Measurements from ENCODE around the gene RBCK1. TPM values are rescaled to one million over a fixed set of nuclear protein-coding genes. Genes with fewer than 3 reads are reported as not detected.
"Not testable (repeated sequence)": the region's sequence is repeated elsewhere in the genome, so short reads cannot be mapped to it uniquely, and the experiment has no call there.

The RBCK1 gene
- total and polyA plus RNA-seq, 2 of the 4 experiments (the other 2 are of a cell fraction), result 29.9 to 84.2 TPM

DNA sequence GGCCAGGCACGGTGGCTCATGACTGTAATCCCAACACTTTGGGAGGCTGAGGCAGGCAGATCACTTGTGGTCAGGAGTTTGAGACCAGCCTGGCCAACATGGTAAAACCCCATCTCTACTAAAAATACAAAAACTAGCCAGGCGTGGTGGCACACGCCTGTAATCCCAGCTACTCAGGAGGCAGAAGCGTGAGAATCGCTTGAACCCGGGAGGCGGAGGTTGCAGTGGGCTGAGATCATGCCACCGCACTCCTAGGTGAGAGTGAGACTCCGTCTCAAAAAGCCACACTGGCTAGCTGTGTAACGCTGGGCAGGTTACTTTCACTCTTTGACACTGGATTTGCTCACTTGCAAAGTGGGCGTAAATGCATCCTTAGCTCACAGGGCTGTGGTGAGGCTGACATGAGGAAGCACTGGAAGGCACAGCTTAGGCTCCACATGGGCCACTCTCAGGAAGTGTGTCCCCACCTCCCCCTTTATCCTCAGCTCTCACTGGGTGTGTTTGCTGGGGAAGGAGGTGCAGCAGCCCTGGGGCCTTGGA lies 35.5 kb upstream of the RBCK1 start:
- intact Hi-C loops (cut with micrococcal nuclease); H3K79me1 ChIP-seq (ENCODE audit: low read depth in 1 of 2, low read length in 2 of 2); CTCF ChIA-PET; H3K36me3 ChIP-seq (ENCODE audit: control insufficient read depth, insufficient read depth, low read length); POLR2A ChIA-PET (ENCODE audit: unreplicated experiment); H3K4me2 ChIP-seq (ENCODE audit: low read depth, low read length); dilution Hi-C loops (cut with HindIII; ENCODE audit: low sequenced_read_pairs, unreplicated experiment); H4K20me1 ChIP-seq (ENCODE audit: insufficient read depth, low read length); H3K27me3 ChIP-seq (ENCODE audit: control insufficient read depth, insufficient read depth, low read length); H3K9me3 ChIP-seq (ENCODE audit: control insufficient read depth, insufficient read depth, low read length); ATAC-seq (ENCODE audit: low read depth); H3K9ac ChIP-seq (ENCODE audit: low read depth, low read length); in situ Hi-C loops (cut with MboI; ENCODE audit: low sequenced_read_pairs); DNase-seq; BruUV-seq (replicated peaks); H3K4me3 ChIP-seq (ENCODE audit: insufficient read depth, low read depth, low read length): not testable (repeated sequence)
- peak overlapping the region; percentile 96; the same call in 2 of the 3 replicates for H2BK15ac ChIP-seq (ENCODE audit: low read depth, low read length)
- H3K14ac ChIP-seq (replicated peaks; ENCODE audit: low read depth, low read length), result peak overlapping the region; percentile 93
- H4K91ac ChIP-seq (ENCODE audit: insufficient read depth, low read depth, low read length), result peak overlapping the region; percentile 97
- peak overlapping the region; percentile 91; the same call in 1 of the 2 replicates for H3K23ac ChIP-seq (ENCODE audit: low read depth, low read length)
- peak overlapping the region; percentile 3 for H2AFZ ChIP-seq (replicated peaks; ENCODE audit: low read length, poor library complexity)
- H3K27ac ChIP-seq (ENCODE audit: insufficient read depth, low read length), result peak overlapping the region; percentile 97
- WGBS, 2 experiments (ENCODE audit: extremely low coverage in 2 of 2, insufficient read length in 1 of 2), result 96% methylated on average over 8 of the region's 11 CpGs; no CpG with 5 or more reads in 1 of the 2 experiments
- peak overlapping the region; percentile 97 for H2BK120ac ChIP-seq (ENCODE audit: low read depth, low read length)
- H3K9me1 ChIP-seq (ENCODE audit: insufficient read depth, low read length), result peaks cover 20% of the 10 kb centered on the region
- peak overlapping the region; percentile 93 for H2AK9ac ChIP-seq (replicated peaks; ENCODE audit: low read depth, low read length, poor library complexity)
- H2BK20ac ChIP-seq (ENCODE audit: low read depth, low read length), result peak overlapping the region; percentile 91
- H2BK5ac ChIP-seq (ENCODE audit: low read depth, low read length, poor library complexity, severe bottlenecking), result peak overlapping the region; percentile 63
- peak overlapping the region; percentile 83 for H4K5ac ChIP-seq (ENCODE audit: low read depth, low read length)
- H3K56ac ChIP-seq (ENCODE audit: extremely low read depth, insufficient read depth, low read length), result 0 out of 2 replicates have a peak overlapping the region, but pooled peaks have one; percentile 18
- H3K18ac ChIP-seq (ENCODE audit: low read depth, low read length), result peak overlapping the region; percentile 74
- H3K4me1 ChIP-seq (ENCODE audit: control insufficient read depth, insufficient read depth, low read length), result peaks cover 21% of the 10 kb centered on the region
- H3K4ac ChIP-seq (ENCODE audit: low read depth, low read length), result peak overlapping the region; percentile 91
- peak overlapping the region; percentile 76 to 97; a peak in 3 of 4 replicates for H4K8ac ChIP-seq (ENCODE audit: low read depth in 2 of 2, low read length in 2 of 2)
- H2AK5ac ChIP-seq (ENCODE audit: low read depth, low read length), result peak overlapping the region; percentile 83

Measured in IMR-90 (cell line).